Superior temporal gyrus (tissue), 1 donor: ENCODE measurements around the gene CFAP54.
"Not testable (repeated sequence)": the region's sequence is repeated elsewhere in the genome, so short reads cannot be mapped to it uniquely, and the experiment has no call there.

Experiments used
- DNase-seq: peaks from one replicate; pipeline ENCODE4 v3.0.0-alpha.2; 2016; ENCODE audit errors: extremely low spot score

CFAP54 gene

DNA sequence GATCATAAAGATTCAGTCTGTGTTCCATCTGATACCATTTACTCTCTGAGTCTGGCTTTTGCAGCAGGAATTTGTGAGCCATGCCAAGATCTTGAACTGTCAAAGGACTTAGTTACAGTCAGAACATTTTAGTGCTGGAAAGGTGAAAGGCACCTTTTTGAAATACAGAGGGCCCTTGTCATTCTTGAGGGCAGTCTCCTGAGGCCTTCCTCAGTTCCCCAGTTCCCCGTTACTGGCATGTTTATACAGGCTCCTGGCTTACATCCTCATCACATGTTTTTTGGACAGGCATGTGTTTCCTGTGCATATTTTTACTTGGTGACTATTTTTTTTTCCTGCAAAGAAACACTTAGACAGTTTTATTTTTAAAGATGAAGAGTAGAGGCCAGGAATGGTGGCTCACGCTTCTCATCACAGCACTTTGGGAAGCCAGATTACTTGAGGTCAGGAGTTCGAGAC, 21.0 kb downstream of the CFAP54 start:
- no peak for DNase-seq

DNA sequence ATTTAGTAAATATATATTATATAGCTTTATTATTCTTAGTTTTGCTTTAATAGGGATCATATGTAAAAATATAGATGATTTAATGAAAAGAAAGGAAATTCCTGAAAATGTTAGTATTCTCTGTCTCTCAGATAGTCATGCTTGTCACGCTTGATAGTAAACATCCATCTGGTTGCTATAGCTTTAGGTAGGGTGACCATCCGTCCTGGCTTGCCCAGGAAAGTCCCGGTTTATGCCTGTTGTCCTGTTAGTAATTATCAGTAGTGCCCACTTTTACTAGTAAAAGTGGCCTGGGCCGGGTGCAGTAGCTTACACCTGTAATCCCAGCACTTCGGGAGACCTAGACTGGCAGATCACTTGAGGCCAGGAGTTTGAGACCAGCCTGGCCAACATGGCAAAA, 23.8 kb downstream of the CFAP54 start:
- no peak for DNase-seq

DNA sequence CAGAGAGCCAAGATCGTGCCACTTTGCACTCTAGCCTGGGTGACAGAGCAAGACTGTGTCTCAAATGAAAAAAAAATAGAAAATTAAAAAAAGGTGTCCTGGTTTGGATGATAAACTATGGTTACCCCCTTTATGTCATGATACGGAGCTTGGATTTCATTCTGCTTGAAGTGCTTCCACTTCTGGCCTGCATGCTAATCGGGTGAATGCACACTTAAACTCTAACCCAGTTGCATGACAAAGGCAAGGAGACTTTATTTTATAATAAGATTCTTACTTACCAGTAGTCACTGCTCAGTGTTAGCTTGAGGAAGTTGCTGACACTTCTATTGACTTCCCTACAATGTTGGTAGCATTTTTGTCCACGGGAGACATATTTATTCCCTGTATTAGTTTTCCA, 24.3 kb downstream of the CFAP54 start:
- DNase-seq = no peak

DNA sequence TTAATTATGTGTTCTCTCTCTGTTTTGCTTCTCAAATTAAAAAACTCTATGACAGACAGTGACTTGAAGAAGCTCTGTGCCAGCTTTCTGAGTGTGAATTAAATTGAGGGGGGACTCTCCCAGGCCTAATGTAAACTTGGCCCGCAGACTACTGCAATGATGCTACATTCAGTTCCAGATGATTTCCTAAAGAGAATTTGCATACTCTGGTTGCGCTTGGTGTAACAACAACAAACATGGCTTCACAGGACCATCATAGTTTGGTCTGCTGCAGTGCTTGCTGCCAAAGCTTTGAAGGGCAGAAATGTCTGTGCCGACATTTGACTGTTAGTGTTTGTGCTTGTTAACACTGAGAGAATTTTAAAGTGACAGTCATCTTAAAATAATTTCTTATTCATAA, 25.0 kb downstream of the CFAP54 start:
- DNase-seq = no peak

DNA sequence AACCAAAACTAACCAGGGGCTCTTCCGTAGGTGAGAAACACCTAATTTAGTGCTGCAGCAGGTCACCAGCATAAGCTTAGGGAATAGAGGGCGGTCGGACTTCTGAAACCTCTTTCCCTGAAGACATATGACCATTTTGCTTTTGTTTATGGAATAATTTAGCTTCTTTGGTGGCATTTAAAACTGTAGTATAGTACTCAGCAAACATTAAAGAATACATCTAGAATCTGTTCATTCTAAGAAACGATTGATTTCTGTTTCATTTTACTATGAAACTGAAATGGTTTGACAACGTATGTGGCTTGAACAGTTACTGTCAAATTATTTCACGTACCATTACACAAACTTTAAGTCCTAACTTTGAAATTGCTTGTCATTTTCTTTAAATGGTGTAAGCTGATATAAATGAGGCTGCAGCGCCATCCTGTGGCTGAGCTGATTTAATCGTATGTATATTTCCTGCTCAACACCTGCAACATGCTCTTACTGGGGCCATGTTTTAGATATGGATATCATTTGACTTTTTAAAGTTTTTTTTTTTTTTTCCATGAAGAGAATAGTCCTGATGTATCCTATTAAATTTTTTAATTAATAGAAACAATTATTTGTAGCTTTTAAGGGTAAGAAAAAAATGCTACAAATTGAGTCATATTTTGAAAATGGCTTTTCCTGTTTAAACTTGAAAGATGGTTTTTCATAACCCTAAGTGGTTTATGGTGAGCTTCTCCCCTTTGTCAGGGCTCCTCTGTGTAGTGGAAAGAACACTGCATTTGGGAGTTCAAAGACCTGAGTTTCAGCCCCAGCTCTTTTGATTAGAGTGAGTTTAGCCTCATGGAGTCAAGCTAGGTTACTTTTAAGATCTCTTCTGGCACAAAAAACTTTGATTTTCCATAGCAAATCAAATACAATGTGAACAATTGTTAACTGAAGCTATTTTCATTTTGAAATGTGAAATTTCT, 27.4 kb downstream of the CFAP54 start:
- peak; percentile 92 for DNase-seq

DNA sequence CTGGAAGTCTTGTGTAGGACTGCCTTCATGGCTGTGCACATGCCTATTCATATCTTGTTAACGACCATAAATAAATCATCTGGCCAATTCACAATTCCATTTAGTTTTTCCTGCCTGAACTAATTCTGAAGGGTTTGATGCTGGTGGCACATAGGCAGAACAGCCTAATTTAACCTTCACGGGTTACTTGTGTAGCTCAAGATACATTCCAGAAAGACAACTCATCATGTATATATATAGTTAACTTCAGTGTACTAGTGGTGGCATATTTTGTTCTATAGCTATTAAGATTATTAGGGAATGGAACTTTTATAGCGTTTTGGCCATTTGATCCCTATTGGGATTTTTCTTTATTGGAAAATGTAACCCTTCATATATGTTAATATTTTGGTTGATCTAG, 31.4 kb downstream of the CFAP54 start:
- DNase-seq = no peak

DNA sequence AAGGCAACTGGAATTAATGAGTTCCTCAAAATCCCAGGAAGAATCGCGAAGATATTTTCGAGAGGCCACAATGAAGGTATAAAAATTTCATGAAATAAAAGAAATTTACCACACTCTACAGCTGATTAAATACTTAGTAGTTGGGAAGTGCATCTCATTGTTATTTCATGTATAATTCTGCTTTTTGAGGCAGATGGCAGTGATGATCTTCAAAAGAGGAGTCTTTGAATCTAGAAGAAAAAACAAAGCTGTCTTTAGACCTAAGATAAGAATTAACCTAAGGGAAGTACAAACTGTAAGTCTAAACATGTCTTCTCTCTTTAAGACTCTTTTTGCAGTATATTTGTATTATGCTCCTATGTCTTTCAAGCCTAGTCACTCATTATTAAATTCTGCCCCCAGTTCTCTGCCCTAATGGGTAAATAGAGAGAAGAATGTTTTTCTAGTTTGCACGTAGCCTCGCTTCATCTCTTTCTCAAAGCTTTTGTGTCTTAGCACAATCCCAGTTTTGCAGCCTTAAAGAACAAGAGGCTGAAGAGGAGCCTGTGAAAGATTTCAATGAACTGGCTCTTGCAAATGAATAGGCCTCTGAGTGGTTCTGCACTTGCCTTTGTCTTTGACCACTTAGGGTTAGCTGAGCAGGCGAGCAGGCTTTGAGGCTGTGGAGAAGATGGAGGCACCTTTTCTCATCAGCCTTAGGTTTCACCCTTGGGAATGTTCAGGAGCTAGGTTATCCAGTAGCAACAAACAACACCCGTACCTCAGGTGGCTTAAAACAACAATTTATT, 32.7 kb downstream of the CFAP54 start:
- DNase-seq = no peak

DNA sequence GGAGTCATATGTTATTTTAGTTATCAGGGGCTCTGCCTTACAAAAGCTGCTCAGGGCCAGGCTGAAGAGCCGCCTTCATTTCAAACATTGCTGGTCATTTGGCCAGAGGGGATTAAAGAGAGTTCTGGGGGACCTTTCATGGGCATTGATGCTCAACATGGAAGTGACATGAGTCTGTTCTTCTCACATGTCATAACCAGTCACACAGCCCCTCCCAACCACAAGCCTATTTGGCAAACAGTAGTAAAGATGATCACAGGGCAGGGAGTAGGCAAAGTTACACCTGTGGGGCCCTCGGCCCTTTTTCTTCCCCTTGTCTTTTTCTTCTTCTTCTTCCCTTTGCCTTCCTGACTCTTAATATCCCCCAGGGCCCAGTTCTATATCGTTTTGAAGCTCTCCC, 33.3 kb downstream of the CFAP54 start:
- no peak for DNase-seq

DNA sequence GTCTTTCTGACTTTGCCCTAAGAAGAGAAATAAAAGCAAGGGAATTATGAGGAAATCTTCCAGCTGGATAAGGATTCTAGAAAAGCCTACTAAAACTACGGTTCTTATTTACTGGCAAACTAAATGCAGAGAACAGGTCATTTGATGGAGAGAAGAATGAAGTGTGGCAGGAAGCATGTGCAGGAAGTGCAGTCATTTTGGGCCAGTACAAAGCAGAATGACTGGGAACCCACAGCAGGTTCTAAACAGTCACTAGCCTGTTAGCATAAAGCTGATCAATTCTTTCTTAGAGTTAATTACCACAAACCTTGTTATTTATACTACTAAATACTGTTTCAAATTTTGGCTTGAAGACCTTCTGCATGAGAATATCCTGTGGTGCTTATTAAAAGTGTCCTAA, 36.7 kb downstream of the CFAP54 start:
- no peak for DNase-seq

DNA sequence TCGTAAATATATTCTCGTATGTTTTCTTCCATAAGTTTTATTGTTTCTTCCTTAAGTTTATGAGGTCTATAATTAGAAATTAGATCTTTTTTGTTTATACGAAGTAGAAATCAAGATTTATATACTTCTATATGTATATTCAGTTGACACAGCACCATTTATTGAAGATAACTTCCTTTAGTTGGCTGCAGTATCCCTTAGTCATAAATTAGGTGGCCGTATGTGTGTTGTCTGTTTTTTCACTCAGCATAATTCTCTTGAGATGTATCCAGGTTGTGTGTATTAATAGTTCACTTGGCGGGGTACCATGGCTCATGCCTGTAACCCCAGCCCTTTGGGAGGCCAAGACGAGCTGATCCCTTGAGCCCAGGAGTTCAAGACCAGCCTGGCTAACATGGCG, 40.5 kb downstream of the CFAP54 start:
- DNase-seq = no peak

DNA sequence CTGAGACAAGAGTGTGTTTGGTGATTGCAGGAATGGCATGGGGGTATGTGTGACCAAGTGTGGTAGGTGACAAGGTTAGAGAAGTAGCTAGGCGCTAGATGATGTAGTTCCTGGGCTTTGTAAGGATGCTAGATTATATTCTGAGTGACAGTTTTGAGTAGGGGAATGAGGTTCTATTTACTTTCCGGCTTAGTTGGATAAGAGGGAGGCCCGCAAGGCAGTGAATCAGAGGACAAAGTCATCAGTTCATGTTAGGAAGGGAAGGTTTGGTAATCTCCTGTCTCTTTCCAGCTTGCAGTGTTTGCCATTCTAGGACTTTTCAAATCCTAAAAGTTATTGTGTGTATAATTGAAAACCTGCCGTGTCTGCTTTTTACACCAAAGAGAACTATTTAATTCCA, 45.0 kb downstream of the CFAP54 start:
- no peak for DNase-seq

DNA sequence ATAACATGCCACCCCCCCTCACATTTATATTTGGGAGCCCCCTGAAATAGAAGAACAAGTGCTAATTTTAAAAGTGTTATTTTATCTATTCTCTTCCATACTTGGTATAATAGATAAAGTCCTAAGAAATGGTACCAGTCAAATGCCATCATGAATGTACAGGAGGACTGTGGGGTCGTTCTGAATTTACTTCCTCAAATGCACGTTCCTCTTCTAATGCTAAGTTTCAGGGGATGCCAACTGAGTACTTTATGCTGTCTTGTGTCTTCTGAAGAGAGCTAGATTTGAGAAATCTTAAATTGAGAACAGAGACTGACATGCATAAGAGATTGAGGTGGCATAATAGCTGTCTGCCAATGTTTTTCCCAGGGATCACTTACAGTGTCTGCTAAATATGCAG, 59.0 kb downstream of the CFAP54 start:
- DNase-seq = no peak

DNA sequence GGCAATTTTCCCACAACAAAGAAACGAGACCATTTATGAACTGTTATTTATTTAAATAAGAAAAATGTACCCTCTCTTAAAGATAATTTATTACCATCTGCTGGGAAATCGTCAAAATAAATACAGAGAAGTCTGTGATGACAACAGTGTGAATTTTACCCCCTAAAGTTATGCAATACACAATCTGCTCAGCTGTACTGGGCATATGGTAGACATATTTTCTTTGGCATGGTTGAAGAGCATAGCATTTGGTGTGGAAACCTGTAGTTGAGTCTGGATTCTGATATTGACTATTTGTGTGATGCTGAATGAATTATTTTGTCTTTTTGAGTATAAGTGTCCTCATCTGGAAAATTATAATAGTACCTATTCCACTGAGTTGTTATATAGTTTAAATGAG, 60.0 kb downstream of the CFAP54 start:
- no peak for DNase-seq

DNA sequence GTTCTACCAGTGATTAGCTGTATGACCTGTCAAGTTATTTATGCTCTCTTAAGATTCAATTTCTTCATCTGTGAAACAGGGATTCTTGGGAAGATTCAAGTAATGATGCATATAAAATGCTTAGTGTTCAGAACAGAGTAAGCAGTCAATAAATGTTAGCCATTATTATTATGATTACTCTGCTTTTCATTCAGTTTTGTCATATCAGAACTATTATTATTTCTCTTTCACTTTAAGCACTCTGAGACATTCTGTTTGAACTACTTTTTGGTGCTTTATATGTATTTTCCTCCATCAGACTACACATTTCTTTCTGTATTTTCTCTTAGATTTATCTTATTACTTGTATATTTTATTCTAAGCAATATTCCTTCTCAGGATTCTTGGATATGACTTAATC, 81.2 kb downstream of the CFAP54 start:
- no peak for DNase-seq

DNA sequence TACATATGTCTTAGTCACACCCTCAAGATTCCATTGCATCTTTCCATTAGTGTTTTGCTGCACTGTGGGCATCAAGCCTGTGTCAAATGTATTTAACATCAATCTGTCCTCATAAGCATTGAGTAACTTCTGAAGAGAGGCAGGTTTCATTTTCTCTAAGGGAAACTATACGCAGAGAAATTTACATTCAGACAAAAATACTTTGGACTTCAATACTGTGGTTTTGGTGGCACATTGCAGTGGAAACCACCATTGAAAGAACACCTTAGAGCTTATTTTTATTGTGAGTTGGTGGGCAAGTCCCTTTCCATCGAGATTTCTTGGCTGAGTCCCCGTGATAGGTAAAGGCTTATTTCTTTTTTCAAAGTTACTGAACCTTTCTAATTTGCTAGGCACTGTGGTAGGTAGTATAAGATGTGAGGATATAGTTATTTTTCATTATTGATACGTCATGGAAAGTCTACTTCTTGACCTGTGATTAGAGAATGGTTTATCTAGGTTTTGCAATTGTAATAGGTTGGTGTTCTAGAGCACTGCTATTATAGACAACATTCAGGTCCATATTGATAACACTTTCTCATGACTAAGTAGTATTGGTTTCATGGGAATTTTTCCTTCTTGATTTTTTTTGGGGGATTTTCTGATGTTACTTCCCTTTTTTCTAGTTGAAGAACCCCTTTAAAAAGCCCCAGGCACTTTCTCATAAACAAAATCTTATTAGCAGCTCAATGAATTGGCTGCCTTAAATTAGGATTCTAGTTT, 81.9 kb downstream of the CFAP54 start:
- DNase-seq = no peak

DNA sequence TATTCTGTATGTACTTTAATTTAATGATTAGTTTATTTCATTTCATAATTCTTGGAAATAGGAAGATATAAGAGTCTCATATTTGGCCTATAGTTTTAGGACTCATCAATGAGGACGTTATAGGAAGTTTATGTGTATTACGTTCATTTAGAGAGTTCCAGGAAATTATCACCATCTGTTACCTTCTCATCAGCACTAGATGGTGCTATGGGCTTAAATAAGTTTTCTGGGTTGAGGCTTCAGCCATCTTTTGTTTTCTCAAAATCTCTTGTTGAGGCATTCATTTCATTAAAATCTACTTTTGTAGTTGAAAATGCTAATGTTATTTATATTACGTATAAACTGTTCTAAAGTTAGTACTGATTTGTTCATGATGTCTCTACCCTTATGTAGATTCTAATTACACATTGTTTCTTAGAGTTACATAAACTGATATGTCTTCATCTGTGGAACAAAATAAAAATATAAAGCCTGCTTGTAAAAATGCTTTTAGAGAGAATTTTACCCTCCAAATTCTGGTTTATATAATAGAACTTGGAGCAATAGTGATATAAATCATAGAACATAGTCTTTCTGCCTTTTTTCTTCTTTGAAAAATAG, 89.2 kb downstream of the CFAP54 start:
- DNase-seq = peak; percentile 90

DNA sequence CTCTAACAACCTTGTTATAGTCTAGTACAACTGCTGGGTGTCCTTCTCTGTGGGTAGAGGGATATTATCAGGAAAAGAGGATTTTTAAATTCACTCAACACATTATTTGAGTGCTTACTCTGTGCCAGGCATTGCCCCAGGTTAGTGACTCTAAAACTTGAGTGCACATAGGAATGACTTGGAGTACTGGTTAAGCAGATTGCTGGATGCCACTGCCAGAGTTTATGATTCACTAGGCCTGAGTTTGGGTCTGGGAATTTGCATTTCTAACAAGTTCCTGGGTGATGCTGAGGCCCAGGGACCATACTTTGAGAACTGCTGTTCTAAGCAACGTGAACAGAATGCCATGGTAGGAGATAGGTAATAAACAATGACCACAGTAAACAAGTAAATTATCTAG, 96.6 kb downstream of the CFAP54 start:
- DNase-seq = no peak

DNA sequence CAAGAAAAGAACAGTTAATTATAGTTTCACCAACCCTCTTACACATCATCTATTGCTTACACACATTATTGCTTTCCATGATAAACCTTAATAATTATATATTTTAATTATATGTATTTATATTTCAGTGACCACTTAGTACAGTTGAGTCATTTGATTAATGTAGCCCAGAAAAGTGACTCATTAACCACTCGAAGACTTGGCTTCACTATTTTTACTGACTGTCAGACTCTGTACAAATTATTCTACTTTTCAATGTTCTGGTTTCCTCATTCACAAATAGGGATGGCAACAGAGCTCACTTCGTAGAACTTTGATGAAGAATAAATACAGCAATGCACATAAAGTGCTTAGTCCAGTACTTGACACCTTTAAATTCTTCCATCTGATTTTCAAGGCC, 98.3 kb downstream of the CFAP54 start:
- no peak for DNase-seq

DNA sequence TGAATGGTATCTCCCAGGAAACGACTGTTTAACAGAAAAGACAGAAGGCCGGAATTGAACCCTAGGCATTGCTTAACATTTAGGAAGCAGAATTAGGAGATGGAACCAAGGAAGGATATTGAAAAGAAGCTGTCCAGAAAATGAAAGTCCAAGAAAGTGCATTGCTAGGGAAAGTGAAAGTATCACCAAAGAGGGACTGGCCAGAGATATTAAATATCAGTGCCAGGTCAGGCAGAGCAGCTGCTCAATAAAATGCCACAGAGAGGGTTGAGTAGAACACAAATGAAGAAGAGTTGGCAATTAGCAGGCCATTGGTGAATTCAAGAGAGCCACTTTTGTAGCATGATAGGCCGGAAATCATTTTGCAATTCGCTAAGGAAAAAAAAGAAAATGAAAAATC, 101.6 kb downstream of the CFAP54 start:
- DNase-seq = no peak

DNA sequence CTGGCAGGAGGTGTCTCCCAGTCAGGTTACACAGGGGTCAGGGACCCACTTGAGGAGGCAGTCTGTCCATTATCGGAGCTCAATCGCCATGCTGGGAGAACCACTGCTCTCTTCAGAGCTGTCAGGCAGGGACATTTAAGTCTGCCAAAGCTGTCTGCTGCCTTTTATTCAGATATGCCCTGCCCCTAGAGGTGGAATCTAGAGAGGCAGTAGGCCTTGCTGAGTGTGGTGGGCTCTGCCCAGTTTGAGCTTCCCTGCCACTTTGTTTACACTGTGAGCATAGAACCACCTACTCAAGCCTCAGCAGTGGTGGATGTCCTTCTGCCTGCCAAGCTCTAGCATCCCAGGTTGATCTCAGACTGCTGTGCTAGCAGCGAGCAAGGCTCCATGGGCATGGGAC, 115.0 kb downstream of the CFAP54 start:
- not testable (repeated sequence) for DNase-seq

DNA sequence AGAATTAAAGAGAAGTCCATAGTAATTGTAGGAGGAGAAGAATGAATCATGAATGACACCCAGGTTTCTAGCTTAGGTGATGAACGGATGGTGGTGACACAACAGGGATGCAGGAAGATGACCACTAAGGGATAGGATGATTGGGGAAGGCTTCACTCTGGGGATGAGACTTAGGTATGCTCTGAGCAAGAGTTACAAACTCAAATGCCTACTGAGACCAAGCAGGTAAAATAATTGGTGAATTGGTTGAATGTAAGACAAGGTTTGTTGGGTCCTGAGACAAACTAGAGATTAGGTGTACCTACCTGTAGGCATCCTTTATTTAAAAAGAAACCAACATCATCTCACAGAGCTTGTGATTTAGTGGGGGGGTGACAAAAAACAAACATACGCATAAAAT, 116.3 kb downstream of the CFAP54 start:
- DNase-seq = no peak

DNA sequence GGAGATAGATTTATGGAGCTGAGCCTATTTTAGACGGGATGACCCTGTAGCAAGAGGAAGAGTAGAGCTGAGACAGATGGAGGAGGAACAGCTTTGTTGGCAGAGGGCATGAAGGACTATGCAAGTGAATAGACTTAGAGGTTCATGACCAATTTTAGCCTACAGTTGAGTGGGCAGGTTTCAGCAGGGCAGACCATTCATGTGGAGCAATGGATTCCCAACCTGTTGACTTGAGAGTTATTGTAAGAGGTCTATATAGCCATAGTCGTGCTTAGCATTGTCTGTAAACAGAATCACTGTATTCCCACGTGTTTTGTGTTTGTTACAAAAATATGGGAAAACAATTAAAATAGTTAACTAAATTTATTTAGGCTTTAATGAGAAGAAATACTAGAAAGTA, 116.8 kb downstream of the CFAP54 start:
- DNase-seq = no peak
